GM12878 (cell line): ENCODE results near the gene CST1. TPM values are rescaled to one million over a fixed set of nuclear protein-coding genes. Genes with fewer than 3 reads are reported as not detected.

ENCODE experiments used
- ATAC-seq: fragments of 200-7000 bp; cut with Tn5 transposase; 3 replicates; pipeline ENCODE4 v1.9.1; 2020; ENCODE audit warnings: mild to moderate bottlenecking, moderate library complexity
- BruUV-seq: library from RNA; stranded (reverse); fragments of 400-500 nt; replicated peaks from 2 replicates; lab custom pipeline; 2021; lab: Mats Ljungman, UMichigan
- CTCF ChIA-PET: fragments of 300-600 bp; sonication (Branson Sonifier 250); formaldehyde crosslinking; extraction: SDS; loops from one replicate; lab custom pipeline; 2021; ENCODE audit warnings: inconsistent platforms; lab: Yijun Ruan, JAX
- POLR2A ChIA-PET: fragments of 350-600 bp; formaldehyde crosslinking; extraction: SDS; loops from one replicate; lab custom pipeline; 2021; ENCODE audit warnings: inconsistent platforms; lab: Charles Lee
- RAD21 ChIA-PET: fragments of 300-600 bp; sonication (Branson Sonifier 250); formaldehyde crosslinking; loops from one replicate; lab custom pipeline; 2023; ENCODE audit warnings: antibody characterized with exemption; ENCODE audit not compliant: unreplicated experiment; lab: Charles Lee
- SMC1A ChIA-PET: fragments of 300-600 bp; sonication (Branson Sonifier 250); formaldehyde crosslinking; loops from one replicate; lab custom pipeline; 2023; ENCODE audit not compliant: unreplicated experiment, uncharacterized antibody; lab: Charles Lee
- DNase-seq: peaks from one replicate; pipeline ENCODE4 v3.0.0-alpha.2; 2011; ENCODE audit warnings: low read depth, low spot score
- FAIRE-seq: peaks from 3 replicates; lab custom pipeline; 2011; peaks lifted over from hg19 to GRCh38; lab: Jason Lieb, UNC
- H2AFZ ChIP-seq: 2 replicates; pipeline ENCODE4 v1.6.0; 2011; ENCODE audit warnings: low read depth, low read length, control low read depth; ENCODE audit not compliant: control insufficient read depth
- H3K27ac ChIP-seq: 2 replicates; pipeline ENCODE4 v1.5.1; 2011; ENCODE audit warnings: control low read depth; ENCODE audit not compliant: control insufficient read depth, insufficient read depth
- H3K27me3 ChIP-seq, 2 experiments: replicated peaks in 1 of 2; 2 replicates each; pipeline versions ENCODE4 v1.6.0 to v1.6.1; 2011; ENCODE audit warnings: low read length in 1 of 2; ENCODE audit not compliant: control insufficient read depth in 2 of 2, insufficient read depth in 2 of 2
- H3K36me3 ChIP-seq, 2 experiments: 2 replicates each; pipeline ENCODE4 v1.5.1; 2011; ENCODE audit warnings: low read length in 1 of 2; ENCODE audit not compliant: control insufficient read depth in 2 of 2, insufficient read depth in 2 of 2
- H3K4me1 ChIP-seq: 2 replicates; pipeline ENCODE4 v1.6.1; 2011; ENCODE audit warnings: mild to moderate bottlenecking, low read length, moderate library complexity, mixed read lengths; ENCODE audit not compliant: control insufficient read depth, insufficient read depth
- H3K4me2 ChIP-seq: 2 replicates; pipeline ENCODE4 v1.6.0; 2011; ENCODE audit warnings: control low read depth; ENCODE audit not compliant: control insufficient read depth, insufficient read depth
- H3K4me3 ChIP-seq: fragments of 200-600 bp; sonication (generic); 2 replicates; pipeline ENCODE4 v1.5.1; 2016
- H3K79me2 ChIP-seq: 2 replicates; pipeline ENCODE4 v1.6.0; 2011; ENCODE audit warnings: low read length; ENCODE audit not compliant: control insufficient read depth, insufficient read depth
- H3K9ac ChIP-seq: 2 replicates; pipeline ENCODE4 v1.8.0; 2011; ENCODE audit warnings: low read length, control low read depth, mixed read lengths; ENCODE audit not compliant: control insufficient read depth, insufficient read depth
- H3K9me3 ChIP-seq: replicated peaks from 3 replicates; pipeline ENCODE4 v1.5.1; 2011; ENCODE audit warnings: mild to moderate bottlenecking, low read length; ENCODE audit not compliant: control insufficient read depth, insufficient read depth
- H4K20me1 ChIP-seq: 2 replicates; pipeline ENCODE4 v1.6.0; 2011; ENCODE audit not compliant: control insufficient read depth, insufficient read depth
- FOXK2 ChIP-seq: fragments of 450-650 bp; IDR thresholded peaks from 2 replicates; pipeline ENCODE4 v1.6.1; 2017; ENCODE audit warnings: mild to moderate bottlenecking, moderate library complexity
- HCFC1 ChIP-seq: fragments of 150-350 bp; IDR thresholded peaks from 2 replicates; pipeline ENCODE4 v1.6.1; 2014; ENCODE audit warnings: low read length
- IRF4 ChIP-seq: IDR thresholded peaks from 2 replicates; pipeline ENCODE4 v1.6.1; 2011; ENCODE audit warnings: low read depth, low read length
- KDM1A ChIP-seq: fragments of 200-600 bp; sonication (generic); IDR thresholded peaks from 2 replicates; pipeline ENCODE4 v1.6.1; 2016; ENCODE audit warnings: borderline replicate concordance
- MTA3 ChIP-seq: IDR thresholded peaks from 2 replicates; pipeline ENCODE4 v1.6.1; 2012; ENCODE audit warnings: low read length, inconsistent platforms, borderline replicate concordance
- MXI1 ChIP-seq: fragments of 150-350 bp; IDR thresholded peaks from 2 replicates; pipeline ENCODE4 v1.6.1; 2011; ENCODE audit warnings: low read depth, mild to moderate bottlenecking, inconsistent platforms, low read length, improper control_type of control experiment
- NFXL1 ChIP-seq: fragments of 450-650 bp; IDR thresholded peaks from 2 replicates; pipeline ENCODE4 v1.6.1; 2017; ENCODE audit warnings: antibody characterized with exemption, mild to moderate bottlenecking, borderline replicate concordance
- NR2C1 ChIP-seq: fragments of 450-650 bp; IDR thresholded peaks from 2 replicates; pipeline ENCODE4 v1.6.1; 2017; ENCODE audit warnings: antibody characterized with exemption, mild to moderate bottlenecking, moderate library complexity
- TARDBP ChIP-seq: IDR thresholded peaks from 2 replicates; pipeline ENCODE4 v1.6.1; 2016; ENCODE audit warnings: borderline replicate concordance
- WGBS: methylation state at CpG from one replicate; pipeline ENCODE4 v1.1.6; 2016; ENCODE audit warnings: low lambda C conversion rate; ENCODE audit not compliant: insufficient replicate concordance, insufficient coverage; ENCODE audit errors: missing lambda C conversion rate; 5-methylcytosine and 5-hydroxymethylcytosine counted together
- in situ Hi-C: fragments of 300-500 bp; cut with MboI; formaldehyde crosslinking; loops from 9 replicates; pipeline ENCODE4 v1.14.3; 2018; ENCODE audit warnings: mixed read lengths
- intact Hi-C: fragments of 100-400 bp; cut with micrococcal nuclease; formaldehyde crosslinking; loops from one replicate; pipeline ENCODE4 v1.14.2; 2022; ENCODE audit not compliant: unreplicated experiment
- polyA plus RNA-seq, 11 experiments: library from polyadenylated mRNA; depleted of rRNA in 4 of 11; unstranded in 6 of 11; stranded (reverse) in 5 of 11; fragments of >200 nt; fragmentation: Nextera tagmentation in 4 of 11; fragmentation: Illumina TruSeq in 1 of 11; extraction: Ambion mirVana in 4 of 11; extraction: Trizol in 1 of 11; gene quantifications; 1 replicate in 1 of 11; 2 replicates in 10 of 11; pipeline versions ENCODE4 v1.2.1 to v1.2.3, GENCODE V29; 2011 to 2016; ENCODE audit warnings: inconsistent platforms in 2 of 11, missing spikeins in 2 of 11, low read depth in 1 of 11
- total RNA-seq, 4 experiments: library from RNA; depleted of rRNA in 3 of 4; stranded (reverse); fragments of >200 nt in 3 of 4; fragmentation: Illumina TruSeq in 1 of 4; extraction: Trizol in 1 of 4; gene quantifications; 2 replicates each; pipeline versions ENCODE4 v1.2.1 to v1.2.3, GENCODE V29; 2013 to 2021
- TF ChIP-seq, protein P1 (sequence below): fragments of 450-650 bp; IDR thresholded peaks from 2 replicates; pipeline ENCODE4 v1.6.1; 2017; ENCODE audit warnings: mild to moderate bottlenecking, moderate library complexity

The CST1 gene
- total and polyA plus RNA-seq, 10 of the 15 experiments (the other 5 are each of a cell fraction or from before 2014, with no cell fraction given) = not detected

DNA sequence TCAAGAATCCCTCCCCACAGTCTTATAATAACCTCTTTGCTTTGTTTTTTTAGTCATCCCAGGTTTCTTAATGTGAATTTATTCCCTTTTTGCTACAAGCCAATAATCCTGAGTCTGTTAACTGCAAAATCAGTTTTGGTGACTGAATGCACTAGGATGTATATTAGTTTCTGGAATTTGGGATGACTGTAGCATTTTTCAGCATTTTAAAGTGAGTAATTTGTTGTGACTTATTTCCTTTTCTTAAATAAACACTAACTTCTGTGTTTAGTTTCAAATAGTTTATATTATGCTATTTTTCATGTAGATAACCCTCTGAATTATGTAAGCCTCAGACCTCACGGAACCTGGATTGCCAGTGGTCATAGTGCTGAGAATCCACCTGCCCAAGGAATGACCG is 5.5 kb downstream of the CST1 start:
- no peaks in the 10 kb centered on the region for H3K4me1 ChIP-seq
- BruUV-seq = no TSS peak
- H2AFZ ChIP-seq = no peak overlapping the region
- no peaks in the 10 kb centered on the region for H3K79me2 ChIP-seq
- in situ Hi-C loops = no loop called here
- no peaks in the 10 kb centered on the region for H4K20me1 ChIP-seq
- H3K27me3 ChIP-seq = no peaks in the 10 kb centered on the region
- POLR2A ChIA-PET = no interaction called here
- TF ChIP-seq FOXK2 (no peak), NR2C1 (no peak)
- TF ChIP-seq, all 136 proteins: peak for 0
- no peaks in the 10 kb centered on the region for H3K36me3 ChIP-seq
- WGBS = 17% methylated on average over 2 of the region's 2 CpGs
- no peaks in the 10 kb centered on the region for H3K9me3 ChIP-seq
- ATAC-seq = no peak
- no peak overlapping the region for H3K27ac ChIP-seq
- no peak overlapping the region for H3K4me2 ChIP-seq
- no peak overlapping the region for H3K9ac ChIP-seq
- SMC1A ChIA-PET = no interaction called here
- CTCF ChIA-PET = no interaction called here
- RAD21 ChIA-PET = no interaction called here
- no peak overlapping the region for H3K4me3 ChIP-seq
- intact Hi-C loops = no loop called here
- no peak for FAIRE-seq
- no peak for DNase-seq

DNA sequence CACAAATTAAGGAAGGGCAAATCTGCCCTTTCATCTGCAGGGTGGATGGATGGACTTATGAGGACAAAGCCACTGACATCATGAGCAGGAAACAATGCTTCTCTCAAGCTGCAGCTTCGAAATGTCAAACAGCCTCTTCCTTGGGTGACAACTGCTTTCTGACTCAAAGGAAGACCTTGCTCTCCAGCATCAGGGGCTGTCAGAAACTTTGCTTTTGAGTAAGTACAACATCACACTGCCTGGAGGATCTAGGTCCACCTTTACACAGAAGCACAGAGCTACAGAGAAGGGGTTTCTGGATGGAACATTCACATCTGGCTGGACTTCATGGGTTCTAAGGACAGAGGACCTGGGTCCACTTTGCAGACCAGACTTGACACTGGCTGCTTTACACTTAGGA is 5.9 kb downstream of the CST1 start:
- in situ Hi-C loops = no loop called here
- Histone ChIP-seq H3K4me1 (no peaks in the 10 kb centered on the region), H3K27me3 (no peaks in the 10 kb centered on the region), H3K27ac (no peak overlapping the region), H3K36me3 (no peaks in the 10 kb centered on the region), H3K9ac (no peak overlapping the region), H3K4me2 (no peak overlapping the region), H3K79me2 (no peaks in the 10 kb centered on the region), H3K4me3 (no peak overlapping the region), H3K9me3 (no peaks in the 10 kb centered on the region), H4K20me1 (no peaks in the 10 kb centered on the region), H2AFZ (no peak overlapping the region)
- CTCF ChIA-PET = no interaction called here
- no TSS peak for BruUV-seq
- intact Hi-C loops = no loop called here
- POLR2A ChIA-PET = no interaction called here
- RAD21 ChIA-PET = no interaction called here
- no peak for FAIRE-seq
- TF ChIP-seq NFXL1 (no peak), HCFC1 (no peak), TARDBP (no peak), KDM1A (no peak), MXI1 (no peak), IRF4 (no peak), MTA3 (no peak)
- TF ChIP-seq, protein P1, sequence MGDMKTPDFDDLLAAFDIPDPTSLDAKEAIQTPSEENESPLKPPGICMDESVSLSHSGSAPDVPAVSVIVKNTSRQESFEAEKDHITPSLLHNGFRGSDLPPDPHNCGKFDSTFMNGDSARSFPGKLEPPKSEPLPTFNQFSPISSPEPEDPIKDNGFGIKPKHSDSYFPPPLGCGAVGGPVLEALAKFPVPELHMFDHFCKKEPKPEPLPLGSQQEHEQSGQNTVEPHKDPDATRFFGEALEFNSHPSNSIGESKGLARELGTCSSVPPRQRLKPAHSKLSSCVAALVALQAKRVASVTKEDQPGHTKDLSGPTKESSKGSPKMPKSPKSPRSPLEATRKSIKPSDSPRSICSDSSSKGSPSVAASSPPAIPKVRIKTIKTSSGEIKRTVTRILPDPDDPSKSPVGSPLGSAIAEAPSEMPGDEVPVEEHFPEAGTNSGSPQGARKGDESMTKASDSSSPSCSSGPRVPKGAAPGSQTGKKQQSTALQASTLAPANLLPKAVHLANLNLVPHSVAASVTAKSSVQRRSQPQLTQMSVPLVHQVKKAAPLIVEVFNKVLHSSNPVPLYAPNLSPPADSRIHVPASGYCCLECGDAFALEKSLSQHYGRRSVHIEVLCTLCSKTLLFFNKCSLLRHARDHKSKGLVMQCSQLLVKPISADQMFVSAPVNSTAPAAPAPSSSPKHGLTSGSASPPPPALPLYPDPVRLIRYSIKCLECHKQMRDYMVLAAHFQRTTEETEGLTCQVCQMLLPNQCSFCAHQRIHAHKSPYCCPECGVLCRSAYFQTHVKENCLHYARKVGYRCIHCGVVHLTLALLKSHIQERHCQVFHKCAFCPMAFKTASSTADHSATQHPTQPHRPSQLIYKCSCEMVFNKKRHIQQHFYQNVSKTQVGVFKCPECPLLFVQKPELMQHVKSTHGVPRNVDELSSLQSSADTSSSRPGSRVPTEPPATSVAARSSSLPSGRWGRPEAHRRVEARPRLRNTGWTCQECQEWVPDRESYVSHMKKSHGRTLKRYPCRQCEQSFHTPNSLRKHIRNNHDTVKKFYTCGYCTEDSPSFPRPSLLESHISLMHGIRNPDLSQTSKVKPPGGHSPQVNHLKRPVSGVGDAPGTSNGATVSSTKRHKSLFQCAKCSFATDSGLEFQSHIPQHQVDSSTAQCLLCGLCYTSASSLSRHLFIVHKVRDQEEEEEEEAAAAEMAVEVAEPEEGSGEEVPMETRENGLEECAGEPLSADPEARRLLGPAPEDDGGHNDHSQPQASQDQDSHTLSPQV = no peak
- WGBS = 0% methylated on average over 1 of the region's 1 CpG
- DNase-seq = no peak
- no peak for ATAC-seq
- SMC1A ChIA-PET = no interaction called here
